HG02798 (cell line): ENCODE measurements around the gene PPT1.

Source experiments
- ATAC-seq: cut with Tn5 transposase; IDR thresholded peaks from one replicate; pipeline ENCODE4 v1.9.1; 2021; ENCODE audit warnings: mild to moderate bottlenecking; ENCODE audit not compliant: unreplicated experiment, poor library complexity

Gene PPT1

GRCh38 chr1:40032240-40032891, 64.7 kb downstream of the PPT1 start:
- ATAC-seq: no peak

- ATAC-seq: no peak
Observed at GRCh38 chr1:40030528-40031135, 66.4 kb downstream of the PPT1 start.

GRCh38 chr1:40029608-40030007, 67.4 kb downstream of the PPT1 start:
- no peak for ATAC-seq

- ATAC-seq: no peak
Observed at GRCh38 chr1:40027647-40028046, 69.4 kb downstream of the PPT1 start.

GRCh38 chr1:40024671-40025070, 72.4 kb downstream of the PPT1 start:
- no peak for ATAC-seq

- no peak for ATAC-seq
Observed at GRCh38 chr1:40023379-40023944, 73.6 kb downstream of the PPT1 start.
